HEK293T (cell line): ENCODE measurements around the gene SIRPG.

ENCODE experiments used
- ARNT ChIP-seq: fragments of 450-650 bp; IDR thresholded peaks from 2 replicates; pipeline ENCODE4 v1.6.1; 2017; ENCODE audit warnings: mild to moderate bottlenecking
- BHLHE40 ChIP-seq: fragments of 450-650 bp; IDR thresholded peaks from 2 replicates; pipeline ENCODE4 v1.6.1; 2016; ENCODE audit warnings: mild to moderate bottlenecking, moderate library complexity, borderline replicate concordance
- CTBP1 ChIP-seq: fragments of 450-650 bp; IDR thresholded peaks from 2 replicates; pipeline ENCODE4 v1.6.1; 2016; ENCODE audit warnings: borderline replicate concordance
- ELF4 ChIP-seq: fragments of 450-650 bp; IDR thresholded peaks from 2 replicates; pipeline ENCODE4 v1.6.1; 2017; ENCODE audit warnings: antibody characterized with exemption
- FOXK2 ChIP-seq: fragments of 450-650 bp; IDR thresholded peaks from 2 replicates; pipeline ENCODE4 v1.6.1; 2016; ENCODE audit warnings: mild to moderate bottlenecking
- HDGF ChIP-seq: fragments of 450-650 bp; IDR thresholded peaks from 2 replicates; pipeline ENCODE4 v1.6.1; 2017; ENCODE audit warnings: antibody characterized with exemption, borderline replicate concordance
- NFRKB ChIP-seq: fragments of 450-650 bp; IDR thresholded peaks from 2 replicates; pipeline ENCODE4 v1.6.1; 2016; ENCODE audit warnings: mild to moderate bottlenecking, moderate library complexity
- SP1 ChIP-seq: fragments of 450-650 bp; IDR thresholded peaks from 2 replicates; pipeline ENCODE4 v1.6.1; 2017
- SUZ12 ChIP-seq: fragments of 450-650 bp; IDR thresholded peaks from 2 replicates; pipeline ENCODE4 v1.6.1; 2016; ENCODE audit warnings: mild to moderate bottlenecking
- TARDBP ChIP-seq: fragments of 450-650 bp; IDR thresholded peaks from 2 replicates; pipeline ENCODE4 v1.6.1; 2016
- ZNF384 ChIP-seq: fragments of 450-650 bp; IDR thresholded peaks from 2 replicates; pipeline ENCODE4 v1.6.1; 2016
- TF ChIP-seq, protein P1 (sequence below): fragments of 450-650 bp; IDR thresholded peaks from 2 replicates; pipeline ENCODE4 v1.6.1; 2016

DNA sequence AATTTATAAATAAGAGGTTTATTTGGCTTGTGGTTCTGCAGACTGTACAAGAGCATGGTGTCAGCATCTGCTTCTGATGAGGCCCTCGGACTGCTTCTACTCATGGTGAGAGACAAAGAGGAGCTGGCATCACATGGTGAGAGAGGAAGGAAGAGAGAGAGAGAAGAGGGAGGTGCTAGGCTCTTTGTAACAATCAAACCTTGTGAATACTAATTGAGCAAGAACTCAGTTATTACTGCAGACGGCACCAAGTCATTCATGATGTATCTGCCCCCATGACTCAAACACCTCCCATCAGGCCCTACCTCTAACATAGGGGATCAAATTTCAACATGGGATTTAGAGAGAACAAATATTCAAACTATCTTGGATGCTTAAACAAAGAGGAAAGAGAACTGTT, 6.3 kb upstream of the SIRPG start:
- TF ChIP-seq FOXK2: no peak
- TF ChIP-seq, protein P1, sequence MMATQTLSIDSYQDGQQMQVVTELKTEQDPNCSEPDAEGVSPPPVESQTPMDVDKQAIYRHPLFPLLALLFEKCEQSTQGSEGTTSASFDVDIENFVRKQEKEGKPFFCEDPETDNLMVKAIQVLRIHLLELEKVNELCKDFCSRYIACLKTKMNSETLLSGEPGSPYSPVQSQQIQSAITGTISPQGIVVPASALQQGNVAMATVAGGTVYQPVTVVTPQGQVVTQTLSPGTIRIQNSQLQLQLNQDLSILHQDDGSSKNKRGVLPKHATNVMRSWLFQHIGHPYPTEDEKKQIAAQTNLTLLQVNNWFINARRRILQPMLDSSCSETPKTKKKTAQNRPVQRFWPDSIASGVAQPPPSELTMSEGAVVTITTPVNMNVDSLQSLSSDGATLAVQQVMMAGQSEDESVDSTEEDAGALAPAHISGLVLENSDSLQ: no peak
- TF ChIP-seq ELF4: no peak
- TF ChIP-seq SP1: no peak
- no peak for TF ChIP-seq TARDBP
- TF ChIP-seq BHLHE40: no peak
- no peak for TF ChIP-seq NFRKB
- TF ChIP-seq HDGF: no peak
- TF ChIP-seq ZNF384: no peak
- TF ChIP-seq ARNT: no peak
- TF ChIP-seq SUZ12: no peak
- TF ChIP-seq CTBP1: no peak
